ENCODE data around the gene IMMP2L.
"Not testable (repeated sequence)": the region's sequence is repeated elsewhere in the genome, so short reads cannot be mapped to it uniquely, and the experiment has no call there.

The IMMP2L gene

GRCh38 chr7:111346219-111346618, 216.1 kb downstream of the IMMP2L start:
- DNase-seq (ENCODE audit: low read depth in 3 of 3, low spot score in 1 of 3) = no peak

GRCh38 chr7:111343017-111343416, 219.3 kb downstream of the IMMP2L start:
- DNase-seq (ENCODE audit: low read depth in 3 of 3, low spot score in 1 of 3) = no peak

GRCh38 chr7:111339006-111339405, 223.3 kb downstream of the IMMP2L start:
- DNase-seq (ENCODE audit: low read depth in 3 of 3, low spot score in 1 of 3) = no peak

GRCh38 chr7:111333010-111333409, 229.3 kb downstream of the IMMP2L start:
- no peak for DNase-seq (ENCODE audit: low read depth in 3 of 3, low spot score in 1 of 3)

GRCh38 chr7:111330235-111330523, 232.1 kb downstream of the IMMP2L start:
- DNase-seq (ENCODE audit: low read depth in 3 of 3, low spot score in 1 of 3) = no peak

GRCh38 chr7:111329367-111330234, 232.7 kb downstream of the IMMP2L start:
- no peak for DNase-seq (ENCODE audit: low read depth in 3 of 3, low spot score in 1 of 3)

GRCh38 chr7:111328487-111328886, 233.8 kb downstream of the IMMP2L start:
- no peak for DNase-seq (ENCODE audit: low read depth in 3 of 3, low spot score in 1 of 3)

- DNase-seq (ENCODE audit: low read depth in 3 of 3, low spot score in 1 of 3) = no peak
These were observed 237.5 kb downstream of the IMMP2L start for GRCh38 chr7:111324776-111325175.

GRCh38 chr7:111324228-111324627, 238.1 kb downstream of the IMMP2L start:
- no peak for DNase-seq (ENCODE audit: low read depth in 3 of 3, low spot score in 1 of 3)

- DNase-seq (ENCODE audit: low read depth in 3 of 3, low spot score in 1 of 3) = not testable (repeated sequence)
These were observed 238.6 kb downstream of the IMMP2L start for GRCh38 chr7:111323670-111324069.

GRCh38 chr7:111320133-111320532, 242.2 kb downstream of the IMMP2L start:
- no peak for DNase-seq (ENCODE audit: low read depth in 3 of 3, low spot score in 1 of 3)

GRCh38 chr7:111312966-111313365, 249.3 kb downstream of the IMMP2L start:
- no peak for DNase-seq (ENCODE audit: low read depth in 3 of 3, low spot score in 1 of 3)

GRCh38 chr7:111308691-111309090, 253.6 kb downstream of the IMMP2L start:
- DNase-seq (ENCODE audit: low read depth in 3 of 3, low spot score in 1 of 3) = no peak

GRCh38 chr7:111301891-111302290, 260.4 kb downstream of the IMMP2L start:
- no peak for DNase-seq (ENCODE audit: low read depth in 3 of 3, low spot score in 1 of 3)

- DNase-seq (ENCODE audit: low read depth in 3 of 3, low spot score in 1 of 3) = no peak
These were observed 267.8 kb downstream of the IMMP2L start for GRCh38 chr7:111294494-111294893.

- no peak for DNase-seq (ENCODE audit: low read depth in 3 of 3, low spot score in 1 of 3)
These were observed 270.2 kb downstream of the IMMP2L start for GRCh38 chr7:111292026-111292470.

- no peak for DNase-seq (ENCODE audit: low read depth in 3 of 3, low spot score in 1 of 3)
These were observed 271.3 kb downstream of the IMMP2L start for GRCh38 chr7:111290982-111291381.

- no peak for DNase-seq (ENCODE audit: low read depth in 3 of 3, low spot score in 1 of 3)
These were observed 271.9 kb downstream of the IMMP2L start for GRCh38 chr7:111290419-111290818.

GRCh38 chr7:111288441-111288840, 273.9 kb downstream of the IMMP2L start:
- not testable (repeated sequence) for DNase-seq (ENCODE audit: low read depth in 3 of 3, low spot score in 1 of 3)

- DNase-seq (ENCODE audit: low read depth in 3 of 3, low spot score in 1 of 3) = no peak
These were observed 279.7 kb downstream of the IMMP2L start for GRCh38 chr7:111282626-111283025.

GRCh38 chr7:111274857-111275256, 287.4 kb downstream of the IMMP2L start:
- DNase-seq (ENCODE audit: low read depth in 3 of 3, low spot score in 1 of 3) = no peak

- no peak for DNase-seq (ENCODE audit: low read depth in 3 of 3, low spot score in 1 of 3)
These were observed 290.2 kb downstream of the IMMP2L start for GRCh38 chr7:111272092-111272491.

- not testable (repeated sequence) for DNase-seq (ENCODE audit: low read depth in 3 of 3, low spot score in 1 of 3)
These were observed 291.5 kb downstream of the IMMP2L start for GRCh38 chr7:111270794-111271193.
